Activated naive CD4-positive, alpha-beta T cell treated with anti-CD3 and anti-CD28 coated beads, Interleukin-2, amount 10 ng/mL, durations not matched to agents 5 hours and 36 hours (primary cell): ENCODE data around the gene STPG2. TPM values are rescaled to one million over a fixed set of nuclear protein-coding genes. Genes with fewer than 3 reads are reported as not detected.

ENCODE experiments used
- total RNA-seq, 2 experiments: library from RNA; stranded (reverse); gene quantifications; one replicate each; pipeline ENCODE4 v1.2.3, GENCODE V29; 2021

STPG2 gene
- under 1 TPM in 1 of 2 experiments, not detected in 1; 0.13 TPM for total RNA-seq

DNA sequence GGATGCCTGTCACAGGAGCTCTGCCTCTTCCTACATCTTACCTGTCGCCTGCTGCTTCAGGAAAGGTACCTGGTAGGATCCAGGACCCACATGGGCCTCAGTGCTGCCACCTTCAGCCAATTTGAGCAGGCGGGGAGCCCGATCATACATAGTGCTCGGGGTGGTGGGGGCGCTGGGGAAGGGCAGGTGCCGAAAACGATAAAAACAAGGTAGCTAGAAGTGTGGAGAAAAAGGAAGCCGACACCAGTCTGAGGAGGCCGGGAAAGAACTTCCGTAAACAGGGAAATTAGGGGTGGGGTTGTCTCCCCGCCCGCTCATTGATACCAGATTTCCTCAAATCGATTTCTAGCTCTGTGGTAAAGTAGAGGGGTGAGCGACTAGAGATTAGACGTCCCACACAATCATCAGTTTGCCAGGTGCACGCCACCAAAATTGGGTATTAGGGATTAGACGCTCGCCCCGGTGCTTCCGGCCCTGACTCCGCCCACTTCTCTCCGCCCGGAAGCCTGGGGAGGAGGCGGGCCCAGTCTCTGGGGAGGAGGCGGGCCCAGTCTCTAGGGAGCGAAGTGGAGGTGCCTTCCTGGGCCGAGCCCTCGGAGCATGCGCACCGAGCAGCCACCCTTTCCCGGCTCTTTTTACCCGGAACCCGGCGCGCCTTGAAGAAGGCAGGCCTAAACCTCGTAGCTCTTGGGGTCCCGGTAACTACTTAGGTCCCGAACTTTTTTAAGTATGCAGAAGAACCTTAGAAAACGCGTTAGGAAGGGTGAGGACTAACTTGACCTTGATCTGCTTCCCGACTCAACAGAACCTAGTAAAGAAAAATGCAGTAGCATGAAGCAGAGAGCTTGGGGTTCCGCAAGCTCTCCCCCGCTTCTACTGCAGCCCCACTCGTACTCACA is at the start of gene STPG2:
TSS of gene STPG2 (minus strand) at position 476 of the 899 bp plus-strand sequence.

Other genes starting within 250 kb of the STPG2 start
- gene RAP1GDS1, start 117.9 kb upstream of the STPG2 start, total RNA-seq = 10 to 100 TPM; 44.6 to 48.5 TPM